Natural killer cell (primary cell): ENCODE results near the gene AMOTL2. TPM values are rescaled to one million over a fixed set of nuclear protein-coding genes. Genes with fewer than 3 reads are reported as not detected.

ENCODE experiments used
- ATAC-seq, 3 donors: fragments of 150-1000 bp in 2 of 3; fragments of 200-7000 bp in 1 of 3; cut with Tn5 transposase; 1 replicate in 1 of 3; 2 replicates in 2 of 3; pipeline ENCODE4 v1.10.0; 2021; ENCODE audit warnings: mild to moderate bottlenecking in 2 of 3, moderate library complexity in 2 of 3
- DNase-seq, 2 donors: peaks; one replicate each; pipeline versions ENCODE4 v3.0.0 to v3.0.0-alpha.2; 2013 to 2021; ENCODE audit warnings: mixed read lengths in 1 of 2
- H3K27ac ChIP-seq: one replicate; pipeline ENCODE4 v1.5.1; 2013; ENCODE audit warnings: mild to moderate bottlenecking, low read length
- H3K27me3 ChIP-seq: one replicate; pipeline ENCODE4 v1.6.1; 2013; ENCODE audit warnings: low read length; ENCODE audit not compliant: control insufficient read depth, insufficient read depth
- H3K36me3 ChIP-seq: one replicate; pipeline ENCODE4 v1.6.1; 2013; ENCODE audit warnings: low read length; ENCODE audit not compliant: control insufficient read depth, insufficient read depth
- H3K4me1 ChIP-seq: one replicate; pipeline ENCODE4 v1.6.1; 2013; ENCODE audit warnings: low read length; ENCODE audit not compliant: control insufficient read depth, insufficient read depth
- H3K4me3 ChIP-seq: one replicate; pipeline ENCODE4 v1.5.1; 2013; ENCODE audit warnings: low read length
- H3K9me3 ChIP-seq: one replicate; pipeline ENCODE4 v1.6.1; 2013; ENCODE audit warnings: low read length; ENCODE audit not compliant: control insufficient read depth, insufficient read depth
- H3K27ac Mint-ChIP-seq, 2 donors: one replicate each; pipeline ENCODE4 v1.8.0; 2022; ENCODE audit warnings: mild to moderate bottlenecking in 2 of 2, mixed read lengths in 2 of 2, moderate library complexity in 1 of 2
- H3K27me3 Mint-ChIP-seq, 2 donors: one replicate each; pipeline ENCODE4 v1.8.0; 2022; ENCODE audit warnings: low read depth in 2 of 2, mixed read lengths in 2 of 2
- H3K36me3 Mint-ChIP-seq: one replicate; pipeline ENCODE4 v1.8.0; 2022; ENCODE audit warnings: mixed read lengths
- H3K4me1 Mint-ChIP-seq, 2 donors: one replicate each; pipeline ENCODE4 v1.8.0; 2022; ENCODE audit warnings: mixed read lengths in 2 of 2
- H3K4me3 Mint-ChIP-seq: one replicate; pipeline ENCODE4 v1.8.0; 2022; ENCODE audit warnings: mild to moderate bottlenecking, moderate library complexity, mixed read lengths
- H3K9me3 Mint-ChIP-seq, 2 donors: one replicate each; pipeline ENCODE4 v1.8.0; 2022; ENCODE audit warnings: mixed read lengths in 2 of 2
- WGBS: methylation state at CpG from one replicate; pipeline ENCODE4 v1.1.7; 2013; ENCODE audit warnings: missing lambda C conversion rate; ENCODE audit not compliant: insufficient coverage; 5-methylcytosine and 5-hydroxymethylcytosine counted together
- intact Hi-C: fragments of 100-400 bp; cut with micrococcal nuclease; formaldehyde crosslinking; loops from one replicate; pipeline ENCODE4 v1.14.2; 2022
- total RNA-seq, 4 donors: library from RNA; stranded (reverse); fragments of 120-200 nt in 1 of 4; gene quantifications; one replicate each; pipeline versions ENCODE4 v1.2.3 to v1.2.4, GENCODE V29; 2013 to 2022
- TF ChIP-seq, protein P1 (sequence below): fragments of 200-600 bp; IDR thresholded peaks from one replicate; pipeline ENCODE4 v1.8.0; 2022; ENCODE audit warnings: antibody characterized with exemption

The AMOTL2 gene
- total RNA-seq, 3 donors from 2014 or later (not counting 1 experiment from before 2014, with no cell fraction given), result not detected

DNA sequence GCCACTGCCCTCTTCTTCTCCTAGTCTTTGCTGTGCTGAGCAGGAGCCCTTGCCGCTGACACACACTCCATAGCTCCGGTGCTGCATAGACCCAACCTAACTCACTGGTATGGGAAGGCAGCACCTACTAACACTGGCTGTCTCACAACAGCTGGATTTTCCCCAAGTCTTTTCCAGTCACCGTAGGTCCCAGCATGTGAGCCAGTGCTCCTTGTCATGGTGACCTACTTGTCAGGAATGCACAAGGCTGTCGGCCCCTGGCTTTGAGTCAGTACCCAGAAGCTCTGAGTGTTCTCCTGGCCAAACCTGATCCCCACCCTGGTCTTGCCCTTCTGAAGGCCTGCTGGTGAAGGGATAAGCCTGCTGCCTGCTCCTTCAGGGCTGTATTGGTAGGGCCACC is 25.7 kb downstream of the AMOTL2 start:
- Mint-ChIP-seq H3K36me3 (peaks cover 8% of the 10 kb centered on the region), H3K4me3 (no peak overlapping the region), H3K27ac (no peak overlapping the region), H3K4me1 (no peaks in the 10 kb centered on the region), H3K9me3 (no peaks in the 10 kb centered on the region), H3K27me3 (peaks cover 7 to 15% of the 10 kb centered on the region in 2 donors)
- Histone ChIP-seq H3K27ac (no peak overlapping the region), H3K4me3 (no peak overlapping the region), H3K27me3 (no peaks in the 10 kb centered on the region), H3K9me3 (peaks cover 6% of the 10 kb centered on the region), H3K36me3 (no peaks in the 10 kb centered on the region), H3K4me1 (no peaks in the 10 kb centered on the region)
- ATAC-seq (no peak), DNase-seq (no peak)
- TF ChIP-seq, protein P1, sequence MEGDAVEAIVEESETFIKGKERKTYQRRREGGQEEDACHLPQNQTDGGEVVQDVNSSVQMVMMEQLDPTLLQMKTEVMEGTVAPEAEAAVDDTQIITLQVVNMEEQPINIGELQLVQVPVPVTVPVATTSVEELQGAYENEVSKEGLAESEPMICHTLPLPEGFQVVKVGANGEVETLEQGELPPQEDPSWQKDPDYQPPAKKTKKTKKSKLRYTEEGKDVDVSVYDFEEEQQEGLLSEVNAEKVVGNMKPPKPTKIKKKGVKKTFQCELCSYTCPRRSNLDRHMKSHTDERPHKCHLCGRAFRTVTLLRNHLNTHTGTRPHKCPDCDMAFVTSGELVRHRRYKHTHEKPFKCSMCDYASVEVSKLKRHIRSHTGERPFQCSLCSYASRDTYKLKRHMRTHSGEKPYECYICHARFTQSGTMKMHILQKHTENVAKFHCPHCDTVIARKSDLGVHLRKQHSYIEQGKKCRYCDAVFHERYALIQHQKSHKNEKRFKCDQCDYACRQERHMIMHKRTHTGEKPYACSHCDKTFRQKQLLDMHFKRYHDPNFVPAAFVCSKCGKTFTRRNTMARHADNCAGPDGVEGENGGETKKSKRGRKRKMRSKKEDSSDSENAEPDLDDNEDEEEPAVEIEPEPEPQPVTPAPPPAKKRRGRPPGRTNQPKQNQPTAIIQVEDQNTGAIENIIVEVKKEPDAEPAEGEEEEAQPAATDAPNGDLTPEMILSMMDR, result no peak
- intact Hi-C loops, result no loop called here
- WGBS, result 97% methylated on average over 4 of the region's 4 CpGs

DNA sequence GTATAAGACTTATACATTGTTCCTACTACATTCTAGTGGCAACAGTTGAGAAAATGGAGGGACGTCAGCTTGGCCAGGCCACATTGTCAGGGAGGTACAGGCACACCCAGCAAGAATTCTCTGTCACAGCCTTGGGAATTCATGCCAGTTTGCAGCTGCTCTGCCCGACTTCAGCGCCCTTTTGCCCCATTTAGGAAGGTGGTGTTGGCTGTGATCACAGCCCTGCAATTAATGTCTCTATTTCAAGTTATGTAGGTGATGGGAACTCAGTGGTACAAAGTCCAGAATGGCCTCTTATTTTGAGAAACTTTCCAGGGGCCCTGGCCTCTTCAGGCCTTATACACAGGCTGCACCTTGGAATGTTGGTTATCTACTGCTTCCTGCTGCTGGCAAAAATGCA is 26.7 kb downstream of the AMOTL2 start:
- no peaks in the 10 kb centered on the region for H3K9me3 Mint-ChIP-seq
- WGBS, result 93% methylated on average over 3 of the region's 3 CpGs

DNA sequence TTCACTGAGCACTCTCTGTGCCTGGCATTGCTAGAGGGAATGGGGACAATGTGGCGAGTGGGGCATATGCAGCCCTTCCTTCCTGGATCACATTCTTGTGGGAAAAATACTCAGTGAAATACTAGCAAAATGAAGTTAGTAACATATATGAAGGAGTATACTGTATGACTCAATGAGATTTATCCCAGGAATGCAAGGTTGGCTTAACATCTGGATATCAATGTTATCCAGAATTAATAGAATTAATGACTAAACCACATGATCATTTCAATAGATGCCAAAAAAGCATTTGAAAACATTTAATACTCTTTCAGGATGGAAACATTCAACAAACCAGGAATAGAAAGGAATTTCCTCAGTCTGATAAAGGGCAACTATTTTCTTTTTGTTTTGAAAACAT is 27.5 kb downstream of the AMOTL2 start:
- Histone ChIP-seq H3K27ac (no peak overlapping the region), H3K27me3 (no peaks in the 10 kb centered on the region), H3K36me3 (no peaks in the 10 kb centered on the region), H3K4me1 (no peaks in the 10 kb centered on the region), H3K9me3 (peaks cover 6% of the 10 kb centered on the region), H3K4me3 (no peak overlapping the region)
- TF ChIP-seq, protein P1, result no peak
- DNase-seq, result no peak
- intact Hi-C loops, result no loop called here
- WGBS, result 53% methylated on average over 1 of the region's 1 CpG
- Mint-ChIP-seq H3K36me3 (peaks cover 8% of the 10 kb centered on the region), H3K27ac (no peak overlapping the region), H3K4me3 (no peak overlapping the region), H3K4me1 (no peaks in the 10 kb centered on the region), H3K27me3 (peaks cover 10 to 15% of the 10 kb centered on the region in 2 donors), H3K9me3 (no peaks in the 10 kb centered on the region)
- ATAC-seq, result no peak

More for the DNA sequence above, 26.7 kb downstream of the AMOTL2 start:
- Mint-ChIP-seq H3K4me3 (no peak overlapping the region), H3K27me3 (peaks cover 7 to 15% of the 10 kb centered on the region in 2 donors), H3K4me1 (no peaks in the 10 kb centered on the region), H3K27ac (no peak overlapping the region), H3K36me3 (peaks cover 8% of the 10 kb centered on the region)
- Histone ChIP-seq H3K4me1 (no peaks in the 10 kb centered on the region), H3K4me3 (no peak overlapping the region), H3K36me3 (no peaks in the 10 kb centered on the region), H3K27me3 (no peaks in the 10 kb centered on the region), H3K27ac (no peak overlapping the region), H3K9me3 (peaks cover 6% of the 10 kb centered on the region)
- ATAC-seq (no peak), DNase-seq (no peak)
- intact Hi-C loops, result no loop called here
- TF ChIP-seq, protein P1, result no peak

DNA sequence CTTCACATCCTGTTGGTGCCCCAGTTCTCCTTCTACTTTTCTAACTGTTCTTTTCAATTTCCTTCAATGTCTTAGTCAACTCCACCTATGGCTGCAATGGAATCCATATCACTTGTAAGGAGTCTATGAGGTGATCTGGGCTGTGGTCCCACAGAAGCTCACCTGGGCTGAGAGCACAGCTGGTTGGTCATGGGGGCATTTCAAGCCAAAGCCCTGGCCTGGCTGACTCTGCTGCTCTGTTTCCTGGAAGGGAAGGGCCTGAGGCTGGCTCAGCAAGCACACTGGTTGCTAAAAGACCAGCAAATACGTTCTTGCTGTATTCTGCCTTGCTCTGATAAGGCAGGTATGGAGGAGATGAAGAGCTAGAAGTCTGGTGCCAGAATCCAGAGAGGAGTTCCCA is 29.0 kb downstream of the AMOTL2 start:
- Histone ChIP-seq H3K4me3 (no peak overlapping the region), H3K36me3 (no peaks in the 10 kb centered on the region), H3K27me3 (no peaks in the 10 kb centered on the region), H3K9me3 (peaks cover 6% of the 10 kb centered on the region), H3K27ac (no peak overlapping the region), H3K4me1 (no peaks in the 10 kb centered on the region)
- ATAC-seq, result no peak
- H3K4me3 Mint-ChIP-seq, result no peak overlapping the region
- intact Hi-C loops, result no loop called here
- no peaks in the 10 kb centered on the region for H3K9me3 Mint-ChIP-seq
- peaks cover 14 to 15% of the 10 kb centered on the region in 2 donors for H3K27me3 Mint-ChIP-seq
- H3K36me3 Mint-ChIP-seq, result peaks cover 8% of the 10 kb centered on the region
- no peaks in the 10 kb centered on the region for H3K4me1 Mint-ChIP-seq
- H3K27ac Mint-ChIP-seq, result no peak overlapping the region
- no peak for DNase-seq
- WGBS, result 65% methylated on average over 1 of the region's 1 CpG
- TF ChIP-seq, protein P1, result no peak
